Lung (tissue), 12 donors: ENCODE data around the gene GRIA4. TPM values are rescaled to one million over a fixed set of nuclear protein-coding genes. Genes with fewer than 3 reads are reported as not detected.
A peak's percentile ranks its signal among the peaks of the same experiment; 100 is the strongest.

Experiments used
- ATAC-seq: fragments of 200-7000 bp; cut with Tn5 transposase; one replicate; pipeline ENCODE4 v1.9.1; 2020; ENCODE audit warnings: moderate number of reproducible peaks; ENCODE audit not compliant: insufficient read depth, low FRiP score
- DNase-seq, 3 donors: peaks; one replicate each; pipeline ENCODE4 v3.0.0-alpha.2; 2013 to 2017
- H3K27ac ChIP-seq, 2 donors: one replicate each; pipeline ENCODE4 v1.5.1; 2013; ENCODE audit warnings: mild to moderate bottlenecking in 2 of 2, moderate library complexity in 2 of 2, control low read depth in 1 of 2, inconsistent platforms in 1 of 2, low read depth in 1 of 2, low read length in 1 of 2
- H3K27me3 ChIP-seq, 3 donors: one replicate each; pipeline ENCODE4 v1.5.1; 2013; ENCODE audit warnings: low read length in 2 of 3; ENCODE audit not compliant: control insufficient read depth in 3 of 3, insufficient read depth in 3 of 3
- H3K36me3 ChIP-seq, 4 donors: one replicate each; pipeline ENCODE4 v1.5.1; 2013; ENCODE audit warnings: low read length in 4 of 4, mild to moderate bottlenecking in 1 of 4, moderate library complexity in 1 of 4; ENCODE audit not compliant: control insufficient read depth in 4 of 4, insufficient read depth in 4 of 4
- H3K4me1 ChIP-seq, 5 donors: one replicate each; pipeline ENCODE4 v1.5.1; 2013; ENCODE audit warnings: low read length in 5 of 5, mild to moderate bottlenecking in 2 of 5, moderate library complexity in 1 of 5; ENCODE audit not compliant: control insufficient read depth in 5 of 5, insufficient read depth in 5 of 5
- H3K4me3 ChIP-seq: one replicate; pipeline ENCODE4 v1.5.1; 2013; ENCODE audit warnings: mild to moderate bottlenecking, control low read depth, moderate library complexity
- H3K9ac ChIP-seq, 2 donors: one replicate each; pipeline ENCODE4 v1.5.1; 2013; ENCODE audit warnings: low read length in 2 of 2, control low read depth in 1 of 2; ENCODE audit not compliant: insufficient read depth in 1 of 2
- H3K9me3 ChIP-seq, 4 donors: one replicate each; pipeline ENCODE4 v1.5.1; 2013; ENCODE audit warnings: low read length in 3 of 4, mild to moderate bottlenecking in 1 of 4, moderate library complexity in 1 of 4; ENCODE audit not compliant: control insufficient read depth in 4 of 4, insufficient read depth in 3 of 4
- CTCF ChIP-seq: IDR thresholded peaks from 2 replicates; pipeline ENCODE4 v1.5.1; 2012; ENCODE audit warnings: mild to moderate bottlenecking; ENCODE audit errors: control extremely low read depth, extremely low read depth
- WGBS, 2 donors: extraction: QIAGEN DNeasy Blood & Tissue Kit; methylation state at CpG; one replicate each; pipeline ENCODE4 v1.1.7; 2013; 5-methylcytosine and 5-hydroxymethylcytosine counted together
- polyA plus RNA-seq, 2 donors: library from polyadenylated mRNA; stranded (reverse); fragments of 200-250 nt; gene quantifications; one replicate each; pipeline ENCODE4 v1.2.1, GENCODE V29; 2013
- total RNA-seq, 2 donors: library from RNA; depleted of rRNA in 1 of 2; stranded (reverse); fragments of >200 nt in 1 of 2; gene quantifications; one replicate each; pipeline ENCODE4 v1.2.1, GENCODE V29; 2014 to 2021
- donor health status: control.
- donor health status: control.
- donor health status: Bipolar disorder and iron deficiency.
- donor health status: healthy.
- donor health status: DM: yes; HTN: yes; CAD: no.

Gene GRIA4
- total and polyA plus RNA-seq, 4 donors: 0.12 to 0.77 TPM; not detected in 2

- ATAC-seq (no peak), DNase-seq (no peak)
- no peak for TF ChIP-seq CTCF
- Histone ChIP-seq H3K4me3 (no peak overlapping the region), H3K27ac (no peak overlapping the region), H3K36me3 (no peaks in the 10 kb centered on the region), H3K4me1 (peaks cover 0 to 16% (median 3%) of the 10 kb centered on the region in 5 donors), H3K9me3 (no peaks in the 10 kb centered on the region), H3K9ac (no peak overlapping the region), H3K27me3 (no peaks in the 10 kb centered on the region)
- 77 to 80% methylated on average over 2 of the region's 2 CpGs for WGBS, 2 donors
Observed at GRCh38 chr11:105923252-105923651, 313.4 kb downstream of the GRIA4 start.

GRCh38 chr11:105923807-105924206 lies 313.9 kb downstream of the GRIA4 start:
- Histone ChIP-seq H3K9ac (no peak overlapping the region), H3K4me1 (peaks cover 0 to 16% (median 3%) of the 10 kb centered on the region in 5 donors), H3K27ac (no peak overlapping the region), H3K4me3 (no peak overlapping the region), H3K36me3 (no peaks in the 10 kb centered on the region), H3K9me3 (no peaks in the 10 kb centered on the region), H3K27me3 (no peaks in the 10 kb centered on the region)
- no peak for TF ChIP-seq CTCF
- peak; percentile 59 to 96 (median 93) for DNase-seq
- WGBS, 2 donors: 53 to 78% methylated on average over 3 of the region's 3 CpGs
- no peak for ATAC-seq

GRCh38 chr11:105929084-105929955 lies 319.4 kb downstream of the GRIA4 start:
- no peak for ATAC-seq
- no peak for DNase-seq
- Histone ChIP-seq H3K27ac (no peak overlapping the region), H3K4me3 (no peak overlapping the region), H3K27me3 (no peaks in the 10 kb centered on the region), H3K4me1 (peaks cover 0 to 14% (median 5%) of the 10 kb centered on the region in 5 donors), H3K9me3 (no peaks in the 10 kb centered on the region), H3K9ac (no peak overlapping the region), H3K36me3 (no peaks in the 10 kb centered on the region)
- TF ChIP-seq CTCF: no peak
- 62 to 79% methylated on average over 3 of the region's 3 CpGs for WGBS, 2 donors
